Activated B cell treated with CpG ODN at 0.5 μM for 24 hours (primary cell): ENCODE data around the gene PRMT2. TPM values are rescaled to one million over a fixed set of nuclear protein-coding genes. Genes with fewer than 3 reads are reported as not detected.
"Not testable (repeated sequence)": the region's sequence is repeated elsewhere in the genome, so short reads cannot be mapped to it uniquely, and the experiment has no call there.

Source experiments
- ATAC-seq: fragments of 200-7000 bp; cut with Tn5 transposase; one replicate; pipeline ENCODE4 v1.10.0; 2021; ENCODE audit warnings: low read depth, mild to moderate bottlenecking, moderate library complexity
- CTCF ChIA-PET: fragments of 350-600 bp; sonication (Branson Sonifier 250); formaldehyde crosslinking; loops from one replicate; lab custom pipeline; 2021; ENCODE audit warnings: antibody characterized with exemption; lab: Charles Lee
- POLR2A ChIA-PET: fragments of 350-600 bp; sonication (Branson Sonifier 250); formaldehyde crosslinking; loops from one replicate; lab custom pipeline; 2021; ENCODE audit warnings: antibody characterized with exemption; lab: Charles Lee
- DNase-seq: peaks from one replicate; pipeline ENCODE4 v3.0.0; 2022
- H3K27ac Mint-ChIP-seq: one replicate; pipeline ENCODE4 v1.8.0; 2020; ENCODE audit warnings: mixed read lengths
- H3K27me3 Mint-ChIP-seq: one replicate; pipeline ENCODE4 v1.8.0; 2021; ENCODE audit warnings: mixed read lengths
- H3K36me3 Mint-ChIP-seq: one replicate; pipeline ENCODE4 v1.8.0; 2021; ENCODE audit warnings: low read depth, mixed read lengths
- H3K4me1 Mint-ChIP-seq: one replicate; pipeline ENCODE4 v1.8.0; 2021; ENCODE audit warnings: mixed read lengths
- H3K4me3 Mint-ChIP-seq: one replicate; pipeline ENCODE4 v1.8.0; 2020; ENCODE audit warnings: mild to moderate bottlenecking, mixed read lengths
- H3K9me3 Mint-ChIP-seq: one replicate; pipeline ENCODE4 v1.8.0; 2020; ENCODE audit warnings: mixed read lengths
- CTCF ChIP-seq: fragments of 200-600 bp; IDR thresholded peaks from one replicate; pipeline ENCODE4 v1.8.0; 2022; ENCODE audit warnings: antibody characterized with exemption, mild to moderate bottlenecking
- intact Hi-C: fragments of 100-400 bp; cut with micrococcal nuclease; formaldehyde crosslinking; loops from one replicate; pipeline ENCODE4 v1.15.1; 2024
- total RNA-seq: library from RNA; stranded (reverse); gene quantifications from 2 replicates; pipeline ENCODE4 v1.2.3, GENCODE V29; 2022

PRMT2 gene
- total RNA-seq, 1 donor from 2014 or later, result 48.5 TPM

- H3K4me1 Mint-ChIP-seq, result no peaks in the 10 kb centered on the region
- ChIA-PET CTCF (no interaction called here), POLR2A (no interaction called here)
- no peaks in the 10 kb centered on the region for H3K36me3 Mint-ChIP-seq
- no peak for DNase-seq
- no peak overlapping the region for H3K27ac Mint-ChIP-seq
- H3K4me3 Mint-ChIP-seq, result no peak overlapping the region
- intact Hi-C loops, result no loop called here
- ATAC-seq, result no peak
- peaks cover 10% of the 10 kb centered on the region for H3K9me3 Mint-ChIP-seq
- TF ChIP-seq CTCF, result no peak
- H3K27me3 Mint-ChIP-seq, result peaks cover 30% of the 10 kb centered on the region
These were observed 6.6 kb upstream of the PRMT2 start for GRCh38 chr21:46628868-46629267.

- intact Hi-C loops, POLR2A ChIA-PET, H3K27ac Mint-ChIP-seq, H3K36me3 Mint-ChIP-seq, DNase-seq, ATAC-seq, CTCF ChIA-PET, H3K4me1 Mint-ChIP-seq, H3K9me3 Mint-ChIP-seq, H3K4me3 Mint-ChIP-seq: not testable (repeated sequence)
- peaks cover 27% of the 10 kb centered on the region for H3K27me3 Mint-ChIP-seq
These were observed 4.6 kb upstream of the PRMT2 start for GRCh38 chr21:46630915-46631314.

GRCh38 chr21:46633566-46633965 lies 1.9 kb upstream of the PRMT2 start:
- ATAC-seq, result no peak
- Mint-ChIP-seq H3K4me3 (no peak overlapping the region), H3K4me1 (peaks cover 30% of the 10 kb centered on the region), H3K27me3 (peaks cover 22% of the 10 kb centered on the region), H3K27ac (no peak overlapping the region), H3K9me3 (no peaks in the 10 kb centered on the region), H3K36me3 (peaks cover 19% of the 10 kb centered on the region)
- intact Hi-C loops, result no loop called here
- ChIA-PET CTCF (no interaction called here), POLR2A (no interaction called here)
- DNase-seq, result no peak
- no peak for TF ChIP-seq CTCF

- DNase-seq, result no peak
- Mint-ChIP-seq H3K27me3 (peaks cover 15% of the 10 kb centered on the region), H3K9me3 (no peaks in the 10 kb centered on the region), H3K36me3 (peaks cover 21% of the 10 kb centered on the region), H3K4me1 (peaks cover 36% of the 10 kb centered on the region), H3K27ac (peak overlapping the region; percentile 90), H3K4me3 (peak overlapping the region; percentile 92)
- CTCF ChIA-PET, result no interaction called here
- no peak for ATAC-seq
- TF ChIP-seq CTCF, result no peak
- POLR2A ChIA-PET, result interaction anchor here (0.7 to 1.5 kb wide), 2 partner anchors 25 to 135 kb away, joined by 10 to 15 read pairs; no protein-coding TSS in a partner anchor
- intact Hi-C loops, result no loop called here
These were observed 1.0 kb upstream of the PRMT2 start for GRCh38 chr21:46634427-46634826.

GRCh38 chr21:46634966-46635323 lies 529 bp upstream of the PRMT2 start:
- TF ChIP-seq CTCF, result no peak
- Mint-ChIP-seq H3K27ac (peak overlapping the region; percentile 90), H3K4me1 (peaks cover 41% of the 10 kb centered on the region), H3K9me3 (no peaks in the 10 kb centered on the region), H3K4me3 (peak overlapping the region; percentile 92), H3K27me3 (peaks cover 14% of the 10 kb centered on the region), H3K36me3 (peaks cover 25% of the 10 kb centered on the region)
- ChIA-PET CTCF (no interaction called here), POLR2A (interaction anchor here (0.7 to 1.7 kb wide), 7 partner anchors 26 to 318 kb away, joined by 4 to 10 read pairs (median 6); partner anchors contain the start of gene DIP2A)
- intact Hi-C loops, result loop anchor here (1.0 kb wide), 1 partner anchor 349 kb away; the partner anchor contains the start of gene YBEY
- DNase-seq (no peak), ATAC-seq (peak; percentile 25)

GRCh38 chr21:46636181-46636512 lies 673 bp downstream of the PRMT2 start:
- TF ChIP-seq CTCF, result no peak
- ChIA-PET CTCF (interaction anchor here (1.2 kb wide), 1 partner anchor 493 kb away, joined by 6 read pairs; no protein-coding TSS in a partner anchor), POLR2A (interaction anchor here (1.0 to 1.7 kb wide), 7 partner anchors 29 to 450 kb away, joined by 3 to 6 read pairs (median 5); partner anchors contain the start of gene DIP2A)
- intact Hi-C loops, result loop anchor here (1.0 kb wide), 1 partner anchor 178 kb away; the partner anchor contains the start of gene DIP2A
- H3K9me3 Mint-ChIP-seq, result no peaks in the 10 kb centered on the region
- peak overlapping the region; percentile 90 for H3K27ac Mint-ChIP-seq
- peaks cover 44% of the 10 kb centered on the region for H3K4me1 Mint-ChIP-seq
- DNase-seq (no peak), ATAC-seq (no peak)
- H3K27me3 Mint-ChIP-seq, result peaks cover 5% of the 10 kb centered on the region
- H3K4me3 Mint-ChIP-seq, result peak overlapping the region; percentile 92
- H3K36me3 Mint-ChIP-seq, result peaks cover 33% of the 10 kb centered on the region
